ENCODE data around the gene HPSE.

The HPSE gene

DNA sequence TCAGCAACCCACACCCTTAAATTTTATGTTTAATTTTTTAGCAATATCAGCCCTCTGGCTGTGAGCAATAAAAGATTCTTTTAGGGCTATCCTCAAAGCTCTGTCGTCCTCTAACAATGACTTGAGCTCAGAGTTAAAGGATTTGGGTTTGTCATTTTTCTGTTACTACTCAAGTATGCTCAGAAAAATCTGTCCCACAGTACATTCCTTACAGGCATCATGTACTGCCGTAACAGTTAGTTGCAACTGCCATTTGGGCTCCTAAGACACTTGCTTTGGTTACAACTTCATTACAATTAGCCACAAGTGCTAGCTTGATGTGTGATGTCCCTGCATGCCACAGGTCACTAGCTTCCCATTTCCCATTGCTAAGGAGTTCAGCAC, 83.2 kb downstream of the HPSE start:
- Histone ChIP-seq H3K4me1 (ENCODE audit: control insufficient read depth, insufficient read depth, low read length) (0 out of 2 replicates have a peak, but pooled peaks cover 1% of the 10 kb centered on the region), H3K27ac (ENCODE audit: low read length) (no peak overlapping the region), H3K4me3 (ENCODE audit: low read length) (no peak overlapping the region), H3K36me3 (ENCODE audit: control insufficient read depth, insufficient read depth, low read length) (no peaks in the 10 kb centered on the region), H3K9me3 (ENCODE audit: control insufficient read depth, insufficient read depth, low read length) (no peaks in the 10 kb centered on the region), H3K27me3 (ENCODE audit: control insufficient read depth, insufficient read depth, low read length) (no peaks in the 10 kb centered on the region)
- no CpG with 5 or more reads among the region's 2 CpGs for WGBS (ENCODE audit: insufficient coverage, insufficient read length)
- no peak for DNase-seq (ENCODE audit: low read depth, low spot score)

DNA sequence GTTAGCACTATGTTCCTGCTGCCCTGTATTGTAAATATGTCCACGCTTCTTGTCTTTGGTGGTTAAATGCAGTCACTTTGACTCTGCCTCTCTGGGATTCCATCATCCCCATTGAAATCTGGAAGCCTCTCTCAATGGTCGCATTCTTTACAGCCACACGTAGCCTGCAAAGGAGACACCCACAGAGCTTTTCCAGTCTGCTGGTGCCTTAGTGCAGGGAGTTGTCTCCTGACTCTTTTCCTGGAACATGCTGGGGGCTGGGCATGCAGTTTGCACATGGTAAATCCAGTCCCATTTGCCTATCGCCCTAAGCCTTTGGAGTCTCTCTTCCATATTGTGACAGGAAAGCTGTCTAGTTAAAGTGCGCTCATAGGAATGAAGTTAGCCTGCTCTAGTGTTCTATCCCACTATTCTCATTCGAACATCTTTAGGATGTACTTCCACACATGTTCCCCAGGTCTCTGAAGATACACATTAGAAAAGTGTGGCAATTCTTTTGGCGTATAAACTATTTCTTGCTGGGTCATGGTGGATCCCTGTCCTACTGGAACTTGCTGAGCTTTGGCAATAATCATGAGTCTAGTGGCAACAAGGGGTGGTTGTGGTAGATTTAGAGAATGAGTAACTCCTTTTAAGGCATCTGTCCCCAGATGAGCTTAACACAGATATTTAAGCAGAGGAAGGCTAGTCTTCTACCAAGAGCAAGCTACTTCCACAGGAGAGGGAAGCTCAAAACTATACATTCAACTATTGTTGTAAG, 83.8 kb downstream of the HPSE start:
- 0 out of 2 replicates have a peak, but pooled peaks cover 1% of the 10 kb centered on the region for H3K4me1 ChIP-seq (ENCODE audit: control insufficient read depth, insufficient read depth, low read length)
- H3K27ac ChIP-seq (ENCODE audit: low read length), result no peak overlapping the region
- no peaks in the 10 kb centered on the region for H3K36me3 ChIP-seq (ENCODE audit: control insufficient read depth, insufficient read depth, low read length)
- no peaks in the 10 kb centered on the region for H3K27me3 ChIP-seq (ENCODE audit: control insufficient read depth, insufficient read depth, low read length)
- no peak overlapping the region for H3K4me3 ChIP-seq (ENCODE audit: low read length)
- WGBS (ENCODE audit: insufficient coverage, insufficient read length), result no CpG with 5 or more reads among the region's 7 CpGs
- no peaks in the 10 kb centered on the region for H3K9me3 ChIP-seq (ENCODE audit: control insufficient read depth, insufficient read depth, low read length)
- no peak for DNase-seq (ENCODE audit: low read depth, low spot score)

DNA sequence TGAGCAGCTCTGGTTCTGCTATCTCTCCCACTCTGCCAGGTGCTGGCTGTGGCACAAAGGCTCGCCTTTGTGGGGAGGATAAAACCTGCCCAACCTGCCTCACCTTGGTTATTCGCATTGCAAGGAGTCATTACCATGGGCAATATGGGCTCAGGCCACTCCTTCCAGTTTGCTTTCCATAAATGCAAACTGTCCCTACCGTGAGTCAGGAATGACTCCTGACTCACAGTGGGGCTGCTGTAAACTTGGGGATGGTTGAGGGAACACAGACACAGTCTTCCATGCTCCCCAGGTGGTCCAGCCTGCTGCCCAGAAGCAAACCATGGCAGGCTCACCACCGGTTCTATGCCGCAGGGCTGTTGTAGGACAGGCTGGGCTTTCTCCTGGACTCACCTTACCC, 86.2 kb downstream of the HPSE start:
- WGBS (ENCODE audit: insufficient coverage, insufficient read length), result no CpG with 5 or more reads among the region's 5 CpGs
- H3K36me3 ChIP-seq (ENCODE audit: control insufficient read depth, insufficient read depth, low read length), result no peaks in the 10 kb centered on the region
- DNase-seq (ENCODE audit: low read depth, low spot score), result no peak
- no peaks in the 10 kb centered on the region for H3K9me3 ChIP-seq (ENCODE audit: control insufficient read depth, insufficient read depth, low read length)
- H3K4me1 ChIP-seq (ENCODE audit: control insufficient read depth, insufficient read depth, low read length), result 0 out of 2 replicates have a peak, but pooled peaks cover 1% of the 10 kb centered on the region
- no peaks in the 10 kb centered on the region for H3K27me3 ChIP-seq (ENCODE audit: control insufficient read depth, insufficient read depth, low read length)
- H3K27ac ChIP-seq (ENCODE audit: low read length), result no peak overlapping the region
- no peak overlapping the region for H3K4me3 ChIP-seq (ENCODE audit: low read length)

DNA sequence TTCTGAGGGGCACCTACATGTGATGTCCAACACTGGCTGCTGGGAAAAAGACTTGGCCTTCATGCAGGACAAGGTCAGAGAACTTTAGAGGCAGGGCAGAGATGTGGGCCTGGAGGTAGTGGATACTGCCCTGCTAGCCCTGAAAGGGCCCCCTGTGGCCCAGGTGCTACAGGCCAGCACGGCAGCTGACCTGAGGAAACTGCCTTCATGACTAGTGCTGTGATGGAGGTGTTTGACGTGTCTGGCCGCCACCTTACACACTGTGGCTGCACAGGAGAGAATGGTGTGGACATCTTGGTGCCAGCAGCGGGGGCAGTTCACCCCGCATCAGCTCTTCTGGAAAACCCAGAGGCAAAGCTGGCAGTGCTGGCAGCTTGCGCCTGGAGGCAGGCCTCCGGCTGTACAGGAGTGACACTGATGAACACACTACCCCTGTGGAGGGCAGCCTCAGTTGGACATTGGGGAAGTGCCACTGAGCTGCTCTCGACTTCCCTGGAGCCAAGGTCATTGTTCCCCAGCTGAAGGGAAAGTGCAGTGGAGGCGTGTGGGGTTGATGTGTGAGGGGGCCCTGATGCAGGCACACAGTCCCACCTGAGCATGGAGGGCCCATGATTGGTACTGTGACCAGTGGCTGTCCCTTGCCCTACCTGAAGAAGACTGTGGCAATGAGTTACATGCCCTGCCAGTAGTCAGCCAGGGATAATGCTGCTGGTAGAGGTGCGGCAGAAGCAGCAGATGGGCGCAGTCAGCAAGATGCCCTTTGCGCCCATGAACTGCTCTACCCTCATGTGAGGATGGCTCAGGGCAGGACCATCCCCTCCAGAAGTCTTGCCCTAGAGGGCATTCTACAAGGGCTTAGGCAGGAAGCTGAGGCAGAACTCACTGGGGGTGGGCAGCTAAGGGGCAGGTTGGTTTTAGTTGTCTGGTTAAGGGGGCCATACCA, 87.0 kb downstream of the HPSE start:
- Histone ChIP-seq H3K4me1 (ENCODE audit: control insufficient read depth, insufficient read depth, low read length) (0 out of 2 replicates have a peak, but pooled peaks cover 1% of the 10 kb centered on the region), H3K36me3 (ENCODE audit: control insufficient read depth, insufficient read depth, low read length) (no peaks in the 10 kb centered on the region), H3K27me3 (ENCODE audit: control insufficient read depth, insufficient read depth, low read length) (no peaks in the 10 kb centered on the region), H3K27ac (ENCODE audit: low read length) (no peak overlapping the region), H3K9me3 (ENCODE audit: control insufficient read depth, insufficient read depth, low read length) (no peaks in the 10 kb centered on the region), H3K4me3 (ENCODE audit: low read length) (no peak overlapping the region)
- no CpG with 5 or more reads among the region's 12 CpGs for WGBS (ENCODE audit: insufficient coverage, insufficient read length)
- DNase-seq (ENCODE audit: low read depth, low spot score), result no peak
